Measurements from ENCODE around the gene PTMA. TPM values are rescaled to one million over a fixed set of nuclear protein-coding genes. Genes with fewer than 3 reads are reported as not detected.

Gene PTMA
- polyA plus RNA-seq (2011; rRNA removed) (434 and 1,191 TPM in 2 replicates), polyA plus RNA-seq (2017; fragmentation: RNase III; extraction: RNeasy Plus Mini Kit Qiagen cat#74134 plus additional on column Dnase treatment) (2,232 to 2,533 TPM (median 2,360 TPM) in 3 replicates), polyA minus RNA-seq (2011; rRNA and poly(A)+ RNA removed) (113 and 134 TPM in 2 replicates)
- polyA plus RNA-seq (2012; cell fraction: cytosol; rRNA removed), result 906 and 1,052 TPM in 2 replicates
- polyA plus RNA-seq (2012; cell fraction: nucleus; rRNA removed), result 514 and 638 TPM in 2 replicates

DNA sequence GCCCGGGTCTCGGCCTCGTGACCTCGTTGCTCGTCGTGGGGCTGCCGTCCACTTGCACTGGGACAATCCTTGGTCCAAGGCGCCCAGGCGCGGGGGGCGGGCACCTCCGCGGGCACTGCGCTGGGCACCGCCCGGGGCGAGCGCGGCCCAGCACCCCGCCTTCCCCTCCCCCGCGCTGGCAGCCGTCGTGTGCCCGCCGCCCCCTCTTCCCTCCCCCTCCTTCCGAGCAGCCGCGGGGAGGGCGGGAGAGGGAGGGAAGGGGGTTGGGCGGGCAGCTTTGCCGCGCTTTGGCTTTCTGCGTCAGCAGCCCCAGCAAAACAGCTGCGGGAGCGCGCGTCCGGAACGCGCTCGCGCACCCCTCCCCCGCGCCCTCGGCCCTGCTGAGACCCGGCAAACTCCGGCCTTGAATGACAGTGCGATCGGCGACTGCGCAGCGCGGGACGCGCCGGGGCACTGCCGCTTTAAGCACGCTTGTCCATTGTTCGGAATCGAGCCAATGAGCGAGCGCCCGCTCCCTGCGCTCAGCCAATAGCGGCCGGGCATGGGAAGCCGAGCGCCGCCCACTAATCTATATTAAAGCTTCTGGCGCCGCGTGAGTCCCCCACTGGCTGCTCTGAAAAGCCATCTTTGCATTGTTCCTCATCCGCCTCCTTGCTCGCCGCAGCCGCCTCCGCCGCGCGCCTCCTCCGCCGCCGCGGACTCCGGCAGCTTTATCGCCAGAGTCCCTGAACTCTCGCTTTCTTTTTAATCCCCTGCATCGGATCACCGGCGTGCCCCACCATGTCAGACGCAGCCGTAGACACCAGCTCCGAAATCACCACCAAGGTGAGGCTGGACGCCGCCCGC is at the start of gene PTMA:
PTMA (plus strand) TSS at position 599 of the 846 bp plus-strand sequence; CDS start at position 781, 182 bp downstream.
- Histone ChIP-seq H3K4me3 (peak within 1 kb of the TSS; percentile 100), H3K9me3 (no peaks in the 10 kb centered on the region), H3K4me1 (peaks cover 28% of the 10 kb centered on the region), H3K4me2 (peak within 1 kb of the TSS; percentile 94), H3K27ac (peak within 1 kb of the TSS; percentile 98 to 99)
- peak; percentile 46 to 76 for ATAC-seq
- POLR2A ChIA-PET, result interaction anchor here (0.7 to 2.9 kb wide), 25 partner anchors 8 to 244 kb away, joined by 3 to 45 read pairs (median 5); partner anchors contain the start of genes COPS7B, NCL and PDE6D
- CTCF ChIA-PET, result interaction anchor here (78.4 kb wide), 1 partner anchor 57 kb away, joined by 4158 read pairs; no protein-coding TSS in a partner anchor
- no peak for FAIRE-seq
- peak; percentile 88 to 100 for DNase-seq (ENCODE audit: low read depth in 1 of 2, low spot score in 1 of 2)
- WGBS (ENCODE audit: missing lambda C conversion rate), result 5% methylated on average over 43 of the region's 97 CpGs
- TF ChIP-seq BHLHE40 (IDR thresholded peaks at IDR 0.05; ENCODE audit: low read depth, low read length) (no peak), POLR2A (IDR thresholded peaks at IDR 0.05; ENCODE audit: low read length) (peak; percentile 90), SREBF2 (IDR thresholded peaks at IDR 0.05) (no peak), KDM5A (IDR thresholded peaks at IDR 0.05) (no peak), ZC3H11A (IDR thresholded peaks at IDR 0.05) (no peak), NFE2L2 (conservative IDR thresholded peaks at IDR 0.05; ENCODE audit: low read length) (no peak), CHD2 (IDR thresholded peaks at IDR 0.05; ENCODE audit: low read length, partially characterized antibody) (peak; percentile 69), HOXB5 (CRISPR knock-in tag; IDR thresholded peaks at IDR 0.05) (no peak), FOXS1 (CRISPR knock-in tag; IDR thresholded peaks at IDR 0.05) (no peak), TP53 (CRISPR knock-in tag; IDR thresholded peaks at IDR 0.05) (no peak), RCOR1 (IDR thresholded peaks at IDR 0.05; ENCODE audit: low read depth, low read length) (no peak), CEBPB (IDR thresholded peaks at IDR 0.05) (no peak), HOXB13 (CRISPR knock-in tag; IDR thresholded peaks at IDR 0.05; ENCODE audit: low read depth) (peak; percentile 61; the same call in 1 of the 2 replicates), RARB (CRISPR knock-in tag; IDR thresholded peaks at IDR 0.05) (no peak), CTCF (IDR thresholded peaks at IDR 0.05) (no peak), KDM1A (IDR thresholded peaks at IDR 0.05; ENCODE audit: low read depth) (no peak), PHF8 (IDR thresholded peaks at IDR 0.05; ENCODE audit: borderline replicate concordance, low read depth) (peak; percentile 89), GATA3 (IDR thresholded peaks at IDR 0.05; ENCODE audit: borderline replicate concordance) (no peak), ZNF302 (CRISPR knock-in tag; IDR thresholded peaks at IDR 0.05) (no peak), RNF2 (IDR thresholded peaks at IDR 0.05; ENCODE audit: borderline replicate concordance, low read depth) (no peak), HMGXB4 (CRISPR knock-in tag; IDR thresholded peaks at IDR 0.05; ENCODE audit: borderline replicate concordance) (no peak), HEYL (CRISPR knock-in tag; IDR thresholded peaks at IDR 0.05) (no peak), FOSL2 (IDR thresholded peaks at IDR 0.05) (no peak), FOSL2 (CRISPR knock-in tag; IDR thresholded peaks at IDR 0.05) (peak; percentile 21; the same call in 1 of the 2 replicates), ESRRA (IDR thresholded peaks at IDR 0.05; ENCODE audit: borderline replicate concordance, low read length) (no peak), FOSB (CRISPR knock-in tag; IDR thresholded peaks at IDR 0.05) (no peak), JUNB (IDR thresholded peaks at IDR 0.05) (no peak), HDAC2 (IDR thresholded peaks at IDR 0.05) (no peak), EHF (CRISPR knock-in tag; IDR thresholded peaks at IDR 0.05) (peak; percentile 76; the same call in 1 of the 2 replicates), SMC3 (IDR thresholded peaks at IDR 0.05) (no peak)
- TF ChIP-seq, protein P1, sequence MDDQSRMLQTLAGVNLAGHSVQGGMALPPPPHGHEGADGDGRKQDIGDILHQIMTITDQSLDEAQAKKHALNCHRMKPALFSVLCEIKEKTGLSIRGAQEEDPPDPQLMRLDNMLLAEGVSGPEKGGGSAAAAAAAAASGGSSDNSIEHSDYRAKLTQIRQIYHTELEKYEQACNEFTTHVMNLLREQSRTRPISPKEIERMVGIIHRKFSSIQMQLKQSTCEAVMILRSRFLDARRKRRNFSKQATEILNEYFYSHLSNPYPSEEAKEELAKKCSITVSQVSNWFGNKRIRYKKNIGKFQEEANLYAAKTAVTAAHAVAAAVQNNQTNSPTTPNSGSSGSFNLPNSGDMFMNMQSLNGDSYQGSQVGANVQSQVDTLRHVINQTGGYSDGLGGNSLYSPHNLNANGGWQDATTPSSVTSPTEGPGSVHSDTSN (IDR thresholded peaks at IDR 0.05), result peak; percentile 42; the same call in 1 of the 2 replicates
- TF ChIP-seq, protein P2, sequence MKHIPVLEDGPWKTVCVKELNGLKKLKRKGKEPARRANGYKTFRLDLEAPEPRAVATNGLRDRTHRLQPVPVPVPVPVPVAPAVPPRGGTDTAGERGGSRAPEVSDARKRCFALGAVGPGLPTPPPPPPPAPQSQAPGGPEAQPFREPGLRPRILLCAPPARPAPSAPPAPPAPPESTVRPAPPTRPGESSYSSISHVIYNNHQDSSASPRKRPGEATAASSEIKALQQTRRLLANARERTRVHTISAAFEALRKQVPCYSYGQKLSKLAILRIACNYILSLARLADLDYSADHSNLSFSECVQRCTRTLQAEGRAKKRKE (CRISPR knock-in tag; IDR thresholded peaks at IDR 0.05; ENCODE audit: low read depth), result no peak
- TF ChIP-seq, protein P3, sequence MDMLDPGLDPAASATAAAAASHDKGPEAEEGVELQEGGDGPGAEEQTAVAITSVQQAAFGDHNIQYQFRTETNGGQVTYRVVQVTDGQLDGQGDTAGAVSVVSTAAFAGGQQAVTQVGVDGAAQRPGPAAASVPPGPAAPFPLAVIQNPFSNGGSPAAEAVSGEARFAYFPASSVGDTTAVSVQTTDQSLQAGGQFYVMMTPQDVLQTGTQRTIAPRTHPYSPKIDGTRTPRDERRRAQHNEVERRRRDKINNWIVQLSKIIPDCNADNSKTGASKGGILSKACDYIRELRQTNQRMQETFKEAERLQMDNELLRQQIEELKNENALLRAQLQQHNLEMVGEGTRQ (IDR thresholded peaks at IDR 0.05), result no peak
- TF ChIP-seq, protein P4, sequence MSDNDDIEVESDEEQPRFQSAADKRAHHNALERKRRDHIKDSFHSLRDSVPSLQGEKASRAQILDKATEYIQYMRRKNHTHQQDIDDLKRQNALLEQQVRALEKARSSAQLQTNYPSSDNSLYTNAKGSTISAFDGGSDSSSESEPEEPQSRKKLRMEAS (IDR thresholded peaks at IDR 0.05), result peak; percentile 63
